Measurements from ENCODE around the gene TAPBP.
"Not testable (repeated sequence)": the region's sequence is repeated elsewhere in the genome, so short reads cannot be mapped to it uniquely, and the experiment has no call there.

Gene TAPBP

GRCh38 chr6:33295621-33296369 lies 18.1 kb downstream of the TAPBP start:
- no peak for DNase-seq

GRCh38 chr6:33294086-33294823 lies 19.6 kb downstream of the TAPBP start:
- DNase-seq: no peak

GRCh38 chr6:33292996-33293682 lies 20.7 kb downstream of the TAPBP start:
- no peak for DNase-seq

GRCh38 chr6:33290459-33290858 lies 23.4 kb downstream of the TAPBP start:
- DNase-seq: no peak

- no peak for DNase-seq
Measured at GRCh38 chr6:33289784-33290315, 24.0 kb downstream of the TAPBP start.

- DNase-seq: peak; percentile 87
Measured at GRCh38 chr6:33288921-33289783, 24.7 kb downstream of the TAPBP start, which contains the start of the genes PFDN6 and WDR46. Gene PFDN6 (plus strand): TSS chr6:33289601. CDS start chr6:33289857, 256 bp downstream. Gene WDR46 (minus strand): TSS chr6:33289239. CDS start chr6:33289170, 69 bp downstream.

GRCh38 chr6:33288141-33288920 lies 25.5 kb downstream of the TAPBP start:
- no peak for DNase-seq

- DNase-seq: no peak
Measured at GRCh38 chr6:33286946-33287914, 26.6 kb downstream of the TAPBP start.

GRCh38 chr6:33285214-33285613 lies 28.7 kb downstream of the TAPBP start:
- not testable (repeated sequence) for DNase-seq

- no peak for DNase-seq
Measured at GRCh38 chr6:33280539-33280938, 33.3 kb downstream of the TAPBP start.

- DNase-seq: peak; percentile 61
Measured at GRCh38 chr6:33279971-33280511, 33.8 kb downstream of the TAPBP start.

GRCh38 chr6:33279257-33279695 lies 34.6 kb downstream of the TAPBP start:
- no peak for DNase-seq

GRCh38 chr6:33278810-33279209 lies 35.1 kb downstream of the TAPBP start:
- no peak for DNase-seq

- no peak for DNase-seq
Measured at GRCh38 chr6:33278392-33278741, 35.5 kb downstream of the TAPBP start.

- peak; percentile 35 for DNase-seq
Measured at GRCh38 chr6:33277663-33278391, 36.1 kb downstream of the TAPBP start.

- peak; percentile 72 for DNase-seq
Measured at GRCh38 chr6:33276864-33277662, 36.8 kb downstream of the TAPBP start, which contains the start of gene B3GALT4. Gene B3GALT4 (plus strand): TSS chr6:33277123. CDS start chr6:33277420, 297 bp downstream.

GRCh38 chr6:33276581-33276863 lies 37.4 kb downstream of the TAPBP start:
- no peak for DNase-seq

Measured in RPMI8226 (cell line).